T-cell (primary cell): ENCODE data around the gene MAGED4. TPM values are rescaled to one million over a fixed set of nuclear protein-coding genes. Genes with fewer than 3 reads are reported as not detected.
"Not testable (repeated sequence)": the region's sequence is repeated elsewhere in the genome, so short reads cannot be mapped to it uniquely, and the experiment has no call there.

ENCODE experiments used
- ATAC-seq, 4 experiments: fragments of 200-7000 bp in 3 of 4; fragments of 150-1000 bp in 1 of 4; cut with Tn5 transposase; replicated peaks in 1 of 4; 1 replicate in 3 of 4; 2 replicates in 1 of 4; pipeline ENCODE4 v1.10.0; 2021; ENCODE audit warnings: moderate library complexity in 3 of 4, mild to moderate bottlenecking in 2 of 4, moderate number of reproducible peaks in 1 of 4
- CTCF ChIA-PET, 2 donors: fragments of 300-600 bp; sonication (Branson Sonifier 250); formaldehyde crosslinking; loops; one replicate each; lab custom pipeline; 2022; ENCODE audit warnings: antibody characterized with exemption in 2 of 2; lab: Charles Lee
- POLR2A ChIA-PET, 2 donors: fragments of 300-600 bp; sonication (Branson Sonifier 250); formaldehyde crosslinking; loops; one replicate each; lab custom pipeline; 2022; ENCODE audit warnings: antibody characterized with exemption in 2 of 2; lab: Charles Lee
- DNase-seq, 35 experiments: peaks; one replicate each; pipeline versions ENCODE4 v3.0.0 to v3.0.0-alpha.2; 2013 to 2023
- H3K27ac ChIP-seq: one replicate; pipeline ENCODE4 v1.5.1; 2013; ENCODE audit warnings: low read length
- H3K27me3 ChIP-seq, 2 experiments: replicated peaks in 1 of 2; 1 replicate in 1 of 2; 2 replicates in 1 of 2; pipeline versions ENCODE4 v1.6.1 to v1.7.0; 2013; ENCODE audit warnings: low read length in 1 of 2, mixed read lengths in 1 of 2; ENCODE audit not compliant: control insufficient read depth in 2 of 2, insufficient read depth in 2 of 2; ENCODE audit errors: extremely low read depth in 1 of 2
- H3K36me3 ChIP-seq, 2 donors: 1 replicate in 1 of 2; 2 replicates in 1 of 2; pipeline versions ENCODE4 v1.6.1 to v1.7.0; 2013; ENCODE audit warnings: low read length in 1 of 2; ENCODE audit not compliant: control insufficient read depth in 2 of 2, insufficient read depth in 1 of 2; ENCODE audit errors: extremely low read depth in 1 of 2
- H3K4me1 ChIP-seq, 2 experiments: 1 replicate in 1 of 2; 2 replicates in 1 of 2; pipeline versions ENCODE4 v1.6.1 to v1.7.0; 2013; ENCODE audit warnings: low read length in 2 of 2, mixed read lengths in 1 of 2; ENCODE audit not compliant: insufficient read depth in 2 of 2, control insufficient read depth in 1 of 2; ENCODE audit errors: extremely low read depth in 1 of 2
- H3K4me3 ChIP-seq, 2 donors: 1 replicate in 1 of 2; 2 replicates in 1 of 2; pipeline versions ENCODE4 v1.5.1 to v1.7.0; 2013; ENCODE audit warnings: mild to moderate bottlenecking in 2 of 2, low read length in 1 of 2, moderate library complexity in 1 of 2; ENCODE audit not compliant: control insufficient read depth in 1 of 2; ENCODE audit errors: extremely low read depth in 1 of 2
- H3K9me3 ChIP-seq: 2 replicates; pipeline ENCODE4 v1.7.0; 2013
- H3K27ac Mint-ChIP-seq, 2 donors: one replicate each; pipeline ENCODE4 v1.8.0; 2020 to 2021; ENCODE audit warnings: mild to moderate bottlenecking in 2 of 2, mixed read lengths in 2 of 2
- H3K27me3 Mint-ChIP-seq, 2 donors: one replicate each; pipeline ENCODE4 v1.8.0; 2021 to 2022; ENCODE audit warnings: mixed read lengths in 2 of 2
- H3K36me3 Mint-ChIP-seq: one replicate; pipeline ENCODE4 v1.8.0; 2021; ENCODE audit warnings: mixed read lengths
- H3K4me1 Mint-ChIP-seq, 3 donors: one replicate each; pipeline ENCODE4 v1.8.0; 2020 to 2022; ENCODE audit warnings: mixed read lengths in 3 of 3, mild to moderate bottlenecking in 1 of 3
- H3K4me3 Mint-ChIP-seq, 3 donors: one replicate each; pipeline ENCODE4 v1.8.0; 2020 to 2022; ENCODE audit warnings: mild to moderate bottlenecking in 3 of 3, mixed read lengths in 3 of 3, moderate library complexity in 3 of 3
- H3K9me3 Mint-ChIP-seq, 3 donors: one replicate each; pipeline ENCODE4 v1.8.0; 2020 to 2022; ENCODE audit warnings: mixed read lengths in 3 of 3
- WGBS: methylation state at CpG from one replicate; pipeline ENCODE4 v1.1.5; 2013; ENCODE audit warnings: missing lambda C conversion rate; ENCODE audit not compliant: insufficient coverage; 5-methylcytosine and 5-hydroxymethylcytosine counted together
- total RNA-seq, 35 experiments: library from RNA in 6 of 35; stranded (reverse) in 6 of 35; fragments of 120-200 nt in 1 of 35; gene quantifications; one replicate each; pipeline versions ENCODE4 v1.2.1 to v1.2.4 and lab custom pipeline; 2013 to 2026

Gene MAGED4
- total RNA-seq, 5 donors from 2014 or later (not counting 1 experiment from before 2014, with no cell fraction given), result 0.43 to 12.4 (median 2.9) TPM

- CTCF ChIA-PET, result no interaction called here
- Histone ChIP-seq H3K9me3 (no peaks in the 10 kb centered on the region), H3K4me3 (no peak overlapping the region), H3K27me3 (no peaks in the 10 kb centered on the region), H3K36me3 (no peaks in the 10 kb centered on the region), H3K27ac (no peak overlapping the region), H3K4me1 (no peaks in the 10 kb centered on the region)
- DNase-seq, result no peak
- Mint-ChIP-seq H3K27me3 (peaks cover 5 to 31% of the 10 kb centered on the region in 2 donors), H3K36me3 (no peaks in the 10 kb centered on the region), H3K4me3 (no peak overlapping the region), H3K9me3 (no peaks in the 10 kb centered on the region), H3K27ac (no peak overlapping the region), H3K4me1 (no peaks in the 10 kb centered on the region)
- POLR2A ChIA-PET, result interaction anchor here in 1 of 2 donors (0.7 kb wide), 1 partner anchor 1724 kb away, joined by 4 read pairs; no protein-coding TSS in a partner anchor
- ATAC-seq, result no peak
Observed at GRCh38 chrX:52166840-52167239, 17.8 kb upstream of the MAGED4 start.

GRCh38 chrX:52171055-52171454 is 13.6 kb upstream of the MAGED4 start:
- ATAC-seq, H3K27me3 ChIP-seq, H3K27ac ChIP-seq, H3K9me3 ChIP-seq, POLR2A ChIA-PET, H3K4me1 ChIP-seq, DNase-seq, H3K36me3 ChIP-seq, H3K9me3 Mint-ChIP-seq, H3K36me3 Mint-ChIP-seq, H3K4me1 Mint-ChIP-seq, H3K4me3 ChIP-seq, H3K4me3 Mint-ChIP-seq, H3K27ac Mint-ChIP-seq, CTCF ChIA-PET: not testable (repeated sequence)
- peaks cover 21 to 33% of the 10 kb centered on the region in 2 donors for H3K27me3 Mint-ChIP-seq
- WGBS, result 79% methylated on average over 5 of the region's 10 CpGs

- H3K27ac Mint-ChIP-seq, H3K9me3 ChIP-seq, H3K27ac ChIP-seq, H3K36me3 Mint-ChIP-seq, H3K4me3 ChIP-seq, H3K9me3 Mint-ChIP-seq, ATAC-seq, H3K4me3 Mint-ChIP-seq, H3K36me3 ChIP-seq, H3K4me1 Mint-ChIP-seq, DNase-seq, CTCF ChIA-PET, POLR2A ChIA-PET, H3K27me3 Mint-ChIP-seq, H3K27me3 ChIP-seq, H3K4me1 ChIP-seq: not testable (repeated sequence)
- WGBS, result no CpG with 5 or more reads among the region's 18 CpGs
Observed at GRCh38 chrX:52185078-52185453, 378 bp downstream of the MAGED4 start.

- H3K9me3 ChIP-seq, H3K27me3 ChIP-seq, H3K4me3 Mint-ChIP-seq, CTCF ChIA-PET, H3K36me3 Mint-ChIP-seq, H3K4me1 ChIP-seq, POLR2A ChIA-PET, H3K4me3 ChIP-seq, ATAC-seq, H3K9me3 Mint-ChIP-seq, H3K27ac ChIP-seq, H3K27ac Mint-ChIP-seq, H3K4me1 Mint-ChIP-seq, DNase-seq, H3K36me3 ChIP-seq: not testable (repeated sequence)
- peaks cover 8 to 18% of the 10 kb centered on the region in 2 donors for H3K27me3 Mint-ChIP-seq
- WGBS, result no CpG with 5 or more reads among the region's 6 CpGs
Observed at GRCh38 chrX:52211405-52211804, 26.7 kb downstream of the MAGED4 start.

- H3K36me3 Mint-ChIP-seq, result no peaks in the 10 kb centered on the region
- peaks cover 9 to 19% of the 10 kb centered on the region in 2 donors for H3K27me3 Mint-ChIP-seq
- Histone ChIP-seq H3K9me3 (no peaks in the 10 kb centered on the region), H3K27me3 (no peaks in the 10 kb centered on the region), H3K4me1 (no peaks in the 10 kb centered on the region), H3K36me3 (no peaks in the 10 kb centered on the region), H3K27ac (no peak overlapping the region), H3K4me3 (no peak overlapping the region)
- POLR2A ChIA-PET, result no interaction called here
- no peak overlapping the region for H3K27ac Mint-ChIP-seq
- ATAC-seq, result no peak
- WGBS, result 85% methylated on average over 2 of the region's 3 CpGs
- H3K4me3 Mint-ChIP-seq, result no peak overlapping the region
- CTCF ChIA-PET, result no interaction called here
- H3K9me3 Mint-ChIP-seq, result no peaks in the 10 kb centered on the region
- DNase-seq, result no peak
- no peaks in the 10 kb centered on the region for H3K4me1 Mint-ChIP-seq
Observed at GRCh38 chrX:52213276-52213675, 28.6 kb downstream of the MAGED4 start.

- H3K9me3 Mint-ChIP-seq, result peaks cover 0 to 9% (median 0%) of the 10 kb centered on the region in 3 donors
- H3K4me1 ChIP-seq, result no peaks in the 10 kb centered on the region
- H3K27ac ChIP-seq, result no peak overlapping the region
- no peak overlapping the region for H3K4me3 ChIP-seq
- no peak overlapping the region for H3K27ac Mint-ChIP-seq
- DNase-seq, result no peak
- H3K36me3 ChIP-seq, result no peaks in the 10 kb centered on the region
- H3K27me3 Mint-ChIP-seq, result peaks cover 23 to 46% of the 10 kb centered on the region in 2 donors
- ATAC-seq, result no peak
- WGBS, result 80% methylated on average over 1 of the region's 3 CpGs
- H3K4me1 Mint-ChIP-seq, result no peaks in the 10 kb centered on the region
- H3K27me3 ChIP-seq, result no peaks in the 10 kb centered on the region
- no peak overlapping the region for H3K4me3 Mint-ChIP-seq
- POLR2A ChIA-PET, result no interaction called here
- CTCF ChIA-PET, result no interaction called here
- H3K9me3 ChIP-seq, result no peaks in the 10 kb centered on the region
- no peaks in the 10 kb centered on the region for H3K36me3 Mint-ChIP-seq
Observed at GRCh38 chrX:52216541-52216940, 31.9 kb downstream of the MAGED4 start.

- ATAC-seq (no peak), DNase-seq (no peak)
- POLR2A ChIA-PET, result no interaction called here
- H3K4me3 ChIP-seq, result no peak overlapping the region
- Mint-ChIP-seq H3K9me3 (peaks cover 0 to 9% (median 0%) of the 10 kb centered on the region in 3 donors), H3K4me3 (no peak overlapping the region), H3K36me3 (no peaks in the 10 kb centered on the region), H3K27me3 (peaks cover 27 to 46% of the 10 kb centered on the region in 2 donors), H3K27ac (no peak overlapping the region), H3K4me1 (no peaks in the 10 kb centered on the region)
- no CpG with 5 or more reads among the region's 2 CpGs for WGBS
- no peak overlapping the region for H3K27ac ChIP-seq
- no peaks in the 10 kb centered on the region for H3K36me3 ChIP-seq
- H3K27me3 ChIP-seq, result no peaks in the 10 kb centered on the region
- H3K4me1 ChIP-seq, result no peaks in the 10 kb centered on the region
- no peaks in the 10 kb centered on the region for H3K9me3 ChIP-seq
- CTCF ChIA-PET, result no interaction called here
Observed at GRCh38 chrX:52217494-52218160, 32.9 kb downstream of the MAGED4 start.
